Stimulated activated naive CD8-positive, alpha-beta T cell treated with anti-CD3 and anti-CD28 coated beads, Interleukin-15, Interleukin-2, amounts not matched to agents 100 ng/mL and 50 ng/mL, for 24 hours (primary cell): ENCODE data around the gene EPB41L4A.

Experiments used
- H3K27ac Mint-ChIP-seq: one replicate; pipeline ENCODE4 v1.8.0; 2021; ENCODE audit warnings: mild to moderate bottlenecking, mixed read lengths
- H3K27me3 Mint-ChIP-seq: one replicate; pipeline ENCODE4 v1.8.0; 2021; ENCODE audit warnings: mixed read lengths
- H3K36me3 Mint-ChIP-seq: one replicate; pipeline ENCODE4 v1.8.0; 2021; ENCODE audit warnings: low read depth, mixed read lengths
- H3K4me1 Mint-ChIP-seq: one replicate; pipeline ENCODE4 v1.8.0; 2021; ENCODE audit warnings: low read depth, mixed read lengths
- H3K4me3 Mint-ChIP-seq: one replicate; pipeline ENCODE4 v1.8.0; 2021; ENCODE audit warnings: mild to moderate bottlenecking, mixed read lengths
- H3K9me3 Mint-ChIP-seq: one replicate; pipeline ENCODE4 v1.8.0; 2021; ENCODE audit warnings: mixed read lengths

EPB41L4A gene

GRCh38 chr5:112146323-112147226, 272.5 kb downstream of the EPB41L4A start:
- Mint-ChIP-seq H3K27ac (no peak overlapping the region), H3K36me3 (no peaks in the 10 kb centered on the region), H3K27me3 (peaks cover 14% of the 10 kb centered on the region), H3K4me3 (no peak overlapping the region), H3K4me1 (no peaks in the 10 kb centered on the region), H3K9me3 (no peaks in the 10 kb centered on the region)

- H3K36me3 Mint-ChIP-seq = no peaks in the 10 kb centered on the region
- no peak overlapping the region for H3K4me3 Mint-ChIP-seq
- H3K9me3 Mint-ChIP-seq = no peaks in the 10 kb centered on the region
- H3K4me1 Mint-ChIP-seq = no peaks in the 10 kb centered on the region
- H3K27me3 Mint-ChIP-seq = peaks cover 5% of the 10 kb centered on the region
- H3K27ac Mint-ChIP-seq = no peak overlapping the region
Measured at GRCh38 chr5:112143690-112144089, 275.4 kb downstream of the EPB41L4A start.

GRCh38 chr5:112142769-112143270, 276.3 kb downstream of the EPB41L4A start:
- no peaks in the 10 kb centered on the region for H3K4me1 Mint-ChIP-seq

GRCh38 chr5:112141582-112141981, 277.5 kb downstream of the EPB41L4A start:
- H3K36me3 Mint-ChIP-seq = no peaks in the 10 kb centered on the region
- H3K27ac Mint-ChIP-seq = no peak overlapping the region
- H3K4me1 Mint-ChIP-seq = no peaks in the 10 kb centered on the region
- H3K27me3 Mint-ChIP-seq = peaks cover 5% of the 10 kb centered on the region
- no peaks in the 10 kb centered on the region for H3K9me3 Mint-ChIP-seq
- no peak overlapping the region for H3K4me3 Mint-ChIP-seq

More at GRCh38 chr5:112142769-112143270, 276.3 kb downstream of the EPB41L4A start:
- Mint-ChIP-seq H3K4me3 (no peak overlapping the region), H3K27me3 (peaks cover 5% of the 10 kb centered on the region), H3K36me3 (no peaks in the 10 kb centered on the region), H3K9me3 (no peaks in the 10 kb centered on the region), H3K27ac (no peak overlapping the region)

- Mint-ChIP-seq H3K27ac (no peak overlapping the region), H3K27me3 (no peaks in the 10 kb centered on the region), H3K9me3 (no peaks in the 10 kb centered on the region), H3K4me1 (no peaks in the 10 kb centered on the region), H3K36me3 (no peaks in the 10 kb centered on the region), H3K4me3 (no peak overlapping the region)
Measured at GRCh38 chr5:112138526-112138925, 280.6 kb downstream of the EPB41L4A start.

- H3K4me1 Mint-ChIP-seq = no peaks in the 10 kb centered on the region
- H3K9me3 Mint-ChIP-seq = no peaks in the 10 kb centered on the region
- H3K27ac Mint-ChIP-seq = no peak overlapping the region
- H3K27me3 Mint-ChIP-seq = no peaks in the 10 kb centered on the region
- no peak overlapping the region for H3K4me3 Mint-ChIP-seq
- no peaks in the 10 kb centered on the region for H3K36me3 Mint-ChIP-seq
Measured at GRCh38 chr5:112136773-112137172, 282.3 kb downstream of the EPB41L4A start.

- H3K27me3 Mint-ChIP-seq = peaks cover 10% of the 10 kb centered on the region
- no peak overlapping the region for H3K4me3 Mint-ChIP-seq
- no peak overlapping the region for H3K27ac Mint-ChIP-seq
- no peaks in the 10 kb centered on the region for H3K36me3 Mint-ChIP-seq
- H3K4me1 Mint-ChIP-seq = no peaks in the 10 kb centered on the region
- H3K9me3 Mint-ChIP-seq = no peaks in the 10 kb centered on the region
Measured at GRCh38 chr5:112127861-112128260, 291.2 kb downstream of the EPB41L4A start.

DNA sequence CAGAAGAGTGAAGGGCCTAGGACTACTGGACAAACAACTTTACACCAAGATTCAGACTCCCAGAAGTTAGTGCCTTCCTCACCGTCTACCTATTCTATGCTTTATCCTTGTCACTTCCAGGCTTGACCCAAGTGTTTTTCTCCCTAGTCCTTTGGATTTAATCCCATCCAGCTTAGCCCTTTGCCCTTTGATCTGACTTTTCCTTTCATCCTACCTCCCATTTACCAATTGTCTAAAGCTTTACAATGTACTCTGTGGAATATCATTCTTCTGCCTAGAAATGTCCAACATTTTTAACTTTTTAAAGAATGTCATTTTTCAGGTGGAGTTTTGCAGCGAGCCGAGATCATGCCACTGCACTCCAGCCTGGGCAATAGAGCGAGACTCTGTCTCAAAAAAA, 292.1 kb downstream of the EPB41L4A start:
- no peaks in the 10 kb centered on the region for H3K4me1 Mint-ChIP-seq
- H3K9me3 Mint-ChIP-seq = no peaks in the 10 kb centered on the region
- no peak overlapping the region for H3K27ac Mint-ChIP-seq
- no peak overlapping the region for H3K4me3 Mint-ChIP-seq
- H3K36me3 Mint-ChIP-seq = no peaks in the 10 kb centered on the region
- peaks cover 10% of the 10 kb centered on the region for H3K27me3 Mint-ChIP-seq

DNA sequence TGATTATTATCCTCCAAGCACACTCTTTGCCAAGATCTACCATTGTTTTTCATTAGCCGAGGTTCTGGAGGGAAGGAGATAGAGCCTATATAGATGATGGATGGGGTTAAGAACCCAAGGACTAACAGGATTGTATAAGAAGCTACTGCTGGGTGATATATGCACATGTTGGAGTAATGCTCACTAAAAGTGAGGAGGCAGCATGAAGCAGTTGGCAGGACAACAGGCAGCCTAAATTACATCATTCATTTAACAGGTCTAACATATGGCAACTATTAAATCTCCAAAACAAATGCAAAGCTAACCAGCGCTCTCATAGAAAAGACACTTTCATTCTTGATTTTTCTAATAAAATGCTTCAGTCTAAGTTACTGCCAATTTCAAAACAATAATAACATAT, 293.2 kb downstream of the EPB41L4A start:
- Mint-ChIP-seq H3K4me1 (no peaks in the 10 kb centered on the region), H3K36me3 (no peaks in the 10 kb centered on the region), H3K4me3 (no peak overlapping the region), H3K27me3 (peaks cover 10% of the 10 kb centered on the region), H3K27ac (no peak overlapping the region), H3K9me3 (peaks cover 4% of the 10 kb centered on the region)

DNA sequence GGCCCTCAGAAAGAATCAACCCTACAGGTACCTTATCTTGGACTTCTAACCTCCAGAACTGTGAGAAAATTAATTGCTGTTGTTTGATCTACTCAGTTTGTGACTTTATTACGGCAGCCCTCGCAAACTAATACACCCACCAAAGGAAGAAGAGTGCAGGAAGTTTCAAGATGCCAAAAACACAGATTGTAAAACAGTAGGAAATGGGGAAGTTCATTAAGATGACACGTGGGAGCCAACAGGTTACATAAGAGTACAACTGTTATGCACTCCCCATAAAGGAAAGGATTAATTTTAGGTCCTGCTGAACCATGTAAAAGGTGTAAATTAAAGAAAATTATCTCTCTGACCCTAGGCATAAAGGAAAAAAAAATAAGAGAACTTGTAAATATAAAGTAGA, 294.3 kb downstream of the EPB41L4A start:
- Mint-ChIP-seq H3K4me3 (no peak overlapping the region), H3K36me3 (no peaks in the 10 kb centered on the region), H3K4me1 (no peaks in the 10 kb centered on the region), H3K27me3 (peaks cover 10% of the 10 kb centered on the region), H3K27ac (no peak overlapping the region), H3K9me3 (peaks cover 4% of the 10 kb centered on the region)

DNA sequence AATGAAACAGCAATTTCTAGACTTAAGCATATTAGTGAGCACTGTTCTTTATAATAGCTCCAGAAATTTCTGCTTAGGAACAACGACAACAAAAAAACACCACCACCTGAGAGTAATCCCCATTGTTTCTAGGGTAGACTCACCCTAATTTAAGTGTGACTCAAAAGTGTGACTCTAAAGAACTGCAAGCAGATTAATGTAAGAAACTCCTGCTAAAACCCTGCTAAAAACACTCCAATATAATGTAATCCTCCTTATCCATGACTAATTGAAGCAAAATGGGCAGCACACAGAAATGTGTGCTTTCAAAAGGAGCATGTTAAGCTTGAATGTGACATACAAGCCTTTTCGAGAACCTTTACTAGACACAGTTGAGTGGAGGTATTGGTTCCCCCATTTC, 296.0 kb downstream of the EPB41L4A start:
- Mint-ChIP-seq H3K27me3 (peaks cover 10% of the 10 kb centered on the region), H3K36me3 (no peaks in the 10 kb centered on the region), H3K9me3 (peaks cover 4% of the 10 kb centered on the region), H3K27ac (no peak overlapping the region), H3K4me3 (no peak overlapping the region), H3K4me1 (no peaks in the 10 kb centered on the region)

DNA sequence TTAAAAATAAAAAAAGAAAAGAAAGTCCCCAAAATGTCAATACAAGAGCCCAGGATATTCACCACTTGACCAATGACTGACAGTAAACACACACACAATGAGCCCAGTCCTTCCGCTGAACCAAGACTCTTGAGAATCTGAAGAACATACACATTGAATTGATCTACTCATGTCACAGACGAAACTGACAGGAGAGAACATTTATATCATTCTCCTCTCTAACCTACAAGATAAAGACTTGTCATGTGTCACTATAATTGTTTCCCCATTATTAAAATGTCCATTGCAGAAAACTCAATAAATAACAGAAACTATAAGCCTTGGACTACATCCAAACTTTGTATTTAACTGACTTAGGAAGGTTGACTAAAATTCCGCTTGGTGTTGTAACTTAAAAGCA, 296.7 kb downstream of the EPB41L4A start:
- no peak overlapping the region for H3K27ac Mint-ChIP-seq
- no peak overlapping the region for H3K4me3 Mint-ChIP-seq

DNA sequence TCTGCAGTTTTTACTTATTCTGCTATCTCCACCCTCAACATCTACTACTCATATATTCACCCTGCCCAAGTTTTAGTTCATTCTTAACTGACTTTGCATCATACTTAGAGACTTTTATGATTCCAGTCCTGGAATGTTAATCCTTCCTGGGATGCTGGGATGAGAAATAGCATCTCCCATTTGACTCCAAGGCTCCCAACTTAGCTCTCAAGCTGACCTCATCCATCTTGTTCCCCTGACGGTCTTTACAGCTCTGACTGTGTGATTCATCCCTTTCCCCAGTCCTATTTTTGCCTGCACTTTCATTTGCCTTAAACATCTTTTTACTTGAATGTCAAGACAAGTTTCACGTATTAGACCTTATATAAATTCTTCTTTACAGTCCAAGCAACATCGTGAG, 297.8 kb downstream of the EPB41L4A start:
- H3K27me3 Mint-ChIP-seq = peaks cover 8% of the 10 kb centered on the region
- no peaks in the 10 kb centered on the region for H3K4me1 Mint-ChIP-seq
- H3K4me3 Mint-ChIP-seq = no peak overlapping the region
- H3K9me3 Mint-ChIP-seq = peaks cover 4% of the 10 kb centered on the region
- no peak overlapping the region for H3K27ac Mint-ChIP-seq
- H3K36me3 Mint-ChIP-seq = no peaks in the 10 kb centered on the region

More for the DNA sequence above, 296.7 kb downstream of the EPB41L4A start:
- H3K9me3 Mint-ChIP-seq = peaks cover 4% of the 10 kb centered on the region
- H3K36me3 Mint-ChIP-seq = no peaks in the 10 kb centered on the region
- H3K4me1 Mint-ChIP-seq = no peaks in the 10 kb centered on the region
- peaks cover 8% of the 10 kb centered on the region for H3K27me3 Mint-ChIP-seq

GRCh38 chr5:112119969-112120368, 299.1 kb downstream of the EPB41L4A start:
- no peaks in the 10 kb centered on the region for H3K36me3 Mint-ChIP-seq
- H3K9me3 Mint-ChIP-seq = peaks cover 4% of the 10 kb centered on the region
- no peak overlapping the region for H3K27ac Mint-ChIP-seq
- peaks cover 7% of the 10 kb centered on the region for H3K27me3 Mint-ChIP-seq
- H3K4me1 Mint-ChIP-seq = no peaks in the 10 kb centered on the region
- H3K4me3 Mint-ChIP-seq = no peak overlapping the region

DNA sequence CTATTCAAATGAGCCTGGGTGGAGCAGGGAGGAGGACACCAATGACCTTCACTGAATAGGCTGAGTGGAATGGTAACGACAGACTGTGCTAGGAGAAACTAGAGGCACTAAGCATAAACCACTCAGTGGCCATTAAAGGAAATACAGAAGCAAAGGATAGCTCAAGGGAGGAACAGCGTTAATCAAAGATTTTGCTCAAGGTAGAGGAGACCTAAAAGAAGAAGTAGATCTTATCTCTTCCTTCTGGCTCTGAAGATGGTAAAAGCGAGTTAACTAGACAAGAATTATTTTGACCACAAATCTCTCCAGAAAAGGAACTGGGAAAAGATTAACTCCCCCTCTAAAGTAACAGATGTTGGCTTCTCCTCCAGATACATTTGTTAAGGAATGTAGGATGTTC, 299.6 kb downstream of the EPB41L4A start:
- no peaks in the 10 kb centered on the region for H3K4me1 Mint-ChIP-seq
- H3K27ac Mint-ChIP-seq = no peak overlapping the region
- peaks cover 4% of the 10 kb centered on the region for H3K9me3 Mint-ChIP-seq

DNA sequence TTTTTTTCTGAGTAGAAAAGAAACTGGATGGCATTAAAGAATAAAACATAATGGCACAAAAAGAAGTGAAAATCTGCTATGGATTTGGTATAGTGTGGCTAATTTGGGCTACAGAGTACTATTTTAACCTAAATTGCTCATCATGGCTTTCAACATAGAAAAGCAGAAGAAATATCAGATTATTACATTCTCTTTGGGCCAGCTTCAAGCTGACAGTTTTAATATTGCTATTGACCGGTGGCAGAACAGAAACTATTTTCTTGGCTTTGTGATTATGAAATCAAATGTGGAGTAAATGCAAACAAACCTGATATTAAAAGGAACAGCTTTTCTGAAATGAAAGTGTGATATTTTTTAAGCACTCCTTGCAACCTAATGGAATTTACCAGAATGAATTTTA, 301.5 kb downstream of the EPB41L4A start:
- H3K36me3 Mint-ChIP-seq = no peaks in the 10 kb centered on the region
- H3K9me3 Mint-ChIP-seq = peaks cover 4% of the 10 kb centered on the region
- H3K27ac Mint-ChIP-seq = no peak overlapping the region
- no peak overlapping the region for H3K4me3 Mint-ChIP-seq
- H3K27me3 Mint-ChIP-seq = peaks cover 3% of the 10 kb centered on the region
- H3K4me1 Mint-ChIP-seq = no peaks in the 10 kb centered on the region

More for the DNA sequence above, 299.6 kb downstream of the EPB41L4A start:
- H3K4me3 Mint-ChIP-seq = no peak overlapping the region
- H3K27me3 Mint-ChIP-seq = peaks cover 2% of the 10 kb centered on the region
- H3K36me3 Mint-ChIP-seq = no peaks in the 10 kb centered on the region
